Stimulated activated CD8-positive, alpha-beta memory T cell treated with anti-CD3 and anti-CD28 coated beads, Interleukin-2, amount 100 ng/mL, for 1 hour (primary cell): ENCODE measurements around the gene NFIA.

Experiments
- DNase-seq, 2 donors: peaks; one replicate each; pipeline ENCODE4 v3.0.0-alpha.2; 2020; ENCODE audit warnings: low read depth in 2 of 2

NFIA gene

DNA sequence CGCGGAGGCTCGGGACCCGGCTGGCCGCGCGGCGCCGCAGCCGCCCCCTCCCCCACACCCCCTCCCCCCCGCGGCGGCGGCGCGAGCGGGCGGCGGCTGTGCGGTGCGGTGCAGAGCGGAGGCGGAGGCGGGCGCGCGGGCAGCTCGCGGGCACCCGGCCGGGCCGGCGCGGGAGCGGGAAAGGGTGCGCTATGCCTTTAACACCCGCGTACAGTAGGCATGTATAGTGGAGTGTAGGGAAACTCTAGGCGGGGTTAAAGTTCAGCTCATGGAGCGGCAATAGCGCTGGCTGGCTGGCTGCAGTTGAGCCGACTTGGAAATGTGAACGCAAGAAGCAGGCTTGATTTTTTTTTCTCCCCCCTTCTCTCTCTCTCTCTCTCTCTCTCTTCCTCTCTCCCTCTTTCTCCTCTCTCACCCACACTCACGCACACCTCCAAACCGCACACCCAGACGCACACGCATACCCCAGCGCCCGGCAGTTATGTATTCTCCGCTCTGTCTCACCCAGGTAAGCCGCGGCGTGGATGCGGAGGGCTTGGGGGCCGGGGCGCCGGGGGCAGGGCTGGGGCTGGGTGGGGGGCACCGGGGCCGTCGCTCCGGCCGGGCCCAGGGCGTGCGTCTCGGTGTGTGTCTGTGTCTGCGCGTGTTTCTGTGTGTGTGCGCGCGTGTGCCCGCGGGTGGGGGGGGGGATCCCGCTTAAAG is at the start of gene NFIA:
TSS of gene NFIA (plus strand) at position 251 of the 702 bp plus-strand sequence.
- no peak for DNase-seq

DNA sequence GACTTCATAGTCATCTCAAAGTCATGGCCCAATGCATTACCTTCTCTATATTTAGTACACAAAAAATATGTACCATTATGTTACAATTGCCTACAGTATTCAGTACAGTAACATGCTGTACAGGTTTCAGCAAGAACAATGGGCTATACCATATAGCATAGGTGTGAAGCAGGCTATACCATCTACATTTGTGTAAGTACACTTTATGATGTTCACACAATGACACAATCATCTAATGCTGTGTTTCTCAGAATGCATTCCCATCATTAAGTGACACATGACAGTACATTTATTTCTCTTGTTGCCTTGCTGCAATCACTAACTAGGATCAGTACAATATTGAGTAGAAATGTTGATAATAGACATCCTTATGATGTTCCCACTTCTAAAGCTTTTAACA is 46.5 kb upstream of the NFIA start:
- no peak for DNase-seq

DNA sequence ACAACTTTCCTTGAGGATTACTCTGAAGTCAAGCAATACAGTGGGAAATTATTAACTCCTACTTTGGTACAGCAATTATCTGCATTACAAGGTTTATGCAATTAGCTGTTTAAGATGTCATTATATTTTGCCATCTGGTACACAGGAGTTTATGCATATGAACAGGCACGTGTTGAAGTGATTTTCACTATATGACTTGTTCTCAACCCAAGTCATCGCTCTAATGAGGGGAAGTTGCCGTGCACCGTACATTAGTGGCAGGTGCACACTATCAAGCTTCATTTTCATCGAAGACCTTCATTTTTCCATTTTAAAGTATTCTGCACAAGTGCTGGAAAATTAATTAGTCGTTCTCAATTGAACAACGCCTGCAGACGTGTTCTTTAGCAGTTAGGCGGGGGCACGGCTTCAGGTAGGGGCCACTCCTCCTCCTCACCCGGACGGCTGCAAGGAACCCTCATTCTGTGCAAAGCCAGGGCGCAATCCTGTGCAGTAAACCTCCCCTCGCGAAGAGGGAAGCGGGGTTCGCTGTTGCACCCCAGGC is 39.8 kb upstream of the NFIA start:
- no peak for DNase-seq

DNA sequence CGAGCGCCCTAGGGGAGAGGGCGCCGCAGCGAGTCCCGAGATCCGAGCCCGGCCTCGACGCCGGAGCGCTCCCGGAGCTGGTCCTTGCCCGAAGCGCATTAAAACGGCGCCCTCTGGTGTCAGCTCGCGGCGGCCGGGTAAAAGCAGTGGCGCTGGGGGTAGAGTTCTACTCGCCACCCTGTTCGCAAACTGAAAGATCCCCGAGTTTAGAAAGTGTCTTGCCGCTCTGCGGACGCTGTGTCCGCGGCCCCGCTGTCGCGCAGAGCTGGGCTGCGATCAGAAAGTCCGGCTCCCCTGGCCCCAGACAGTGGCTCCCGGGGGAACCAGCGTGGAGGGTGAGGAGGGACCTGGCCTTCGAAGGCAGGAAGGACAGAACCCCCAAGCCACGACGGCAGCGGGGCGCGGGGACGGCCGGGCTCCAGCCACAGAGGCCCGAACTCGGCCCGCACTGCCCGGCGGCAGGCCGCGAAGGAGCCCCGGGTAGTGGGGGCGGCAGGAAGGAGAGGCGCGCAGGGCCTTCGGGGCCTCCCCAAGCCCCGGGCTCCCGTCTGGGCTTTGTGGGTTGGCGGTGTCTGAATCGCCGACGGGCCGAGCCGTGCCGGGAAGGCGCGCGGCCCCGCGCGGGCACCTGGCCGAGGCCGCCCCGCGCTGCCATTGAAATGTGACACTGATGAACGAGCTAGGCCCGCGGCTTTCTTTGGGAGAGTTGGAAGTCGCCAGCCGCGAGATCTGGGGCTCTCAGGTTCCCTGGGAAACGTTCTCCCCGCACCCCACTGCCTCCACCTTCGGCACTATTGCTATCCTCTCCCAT is 39.1 kb upstream of the NFIA start:
- DNase-seq, result peak; percentile 66 to 67

DNA sequence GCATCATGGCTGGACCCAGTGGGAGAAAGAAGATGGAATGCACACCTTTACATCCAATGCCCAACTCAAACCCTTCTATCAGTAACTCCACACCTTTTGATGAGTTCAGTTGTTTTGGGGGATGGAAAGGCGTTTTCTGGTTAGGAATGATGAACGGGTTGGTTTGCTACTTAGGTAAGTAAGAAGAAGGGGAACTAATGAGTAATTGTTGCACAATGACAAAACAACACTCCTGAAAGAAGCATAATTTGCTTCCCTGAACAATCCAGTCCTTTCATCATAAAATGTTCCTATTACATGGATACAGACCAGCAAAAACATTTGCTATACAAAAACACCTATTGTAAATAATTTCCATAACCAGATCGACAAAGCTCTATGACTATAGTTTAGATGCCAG is 35.9 kb upstream of the NFIA start:
- DNase-seq, result no peak

DNA sequence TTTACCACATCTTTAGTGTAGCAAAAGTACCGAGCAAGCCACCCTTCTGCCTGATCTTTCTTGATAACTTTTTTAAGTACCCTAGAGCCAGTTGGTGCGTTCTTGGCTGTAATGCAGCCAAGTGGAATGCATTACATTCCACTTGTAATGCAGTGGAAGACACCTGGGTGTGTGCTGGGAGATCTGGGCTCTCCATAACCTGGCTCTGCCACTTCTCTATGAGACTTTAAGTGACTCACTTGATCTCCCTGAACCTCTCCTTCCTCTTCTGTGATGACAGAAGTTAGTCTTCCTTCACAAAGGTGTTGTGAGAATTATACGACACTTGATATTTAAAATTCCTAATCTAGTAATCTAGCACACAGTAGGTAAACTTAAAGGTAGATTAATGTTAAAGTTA is 35.3 kb upstream of the NFIA start:
- DNase-seq, result no peak

DNA sequence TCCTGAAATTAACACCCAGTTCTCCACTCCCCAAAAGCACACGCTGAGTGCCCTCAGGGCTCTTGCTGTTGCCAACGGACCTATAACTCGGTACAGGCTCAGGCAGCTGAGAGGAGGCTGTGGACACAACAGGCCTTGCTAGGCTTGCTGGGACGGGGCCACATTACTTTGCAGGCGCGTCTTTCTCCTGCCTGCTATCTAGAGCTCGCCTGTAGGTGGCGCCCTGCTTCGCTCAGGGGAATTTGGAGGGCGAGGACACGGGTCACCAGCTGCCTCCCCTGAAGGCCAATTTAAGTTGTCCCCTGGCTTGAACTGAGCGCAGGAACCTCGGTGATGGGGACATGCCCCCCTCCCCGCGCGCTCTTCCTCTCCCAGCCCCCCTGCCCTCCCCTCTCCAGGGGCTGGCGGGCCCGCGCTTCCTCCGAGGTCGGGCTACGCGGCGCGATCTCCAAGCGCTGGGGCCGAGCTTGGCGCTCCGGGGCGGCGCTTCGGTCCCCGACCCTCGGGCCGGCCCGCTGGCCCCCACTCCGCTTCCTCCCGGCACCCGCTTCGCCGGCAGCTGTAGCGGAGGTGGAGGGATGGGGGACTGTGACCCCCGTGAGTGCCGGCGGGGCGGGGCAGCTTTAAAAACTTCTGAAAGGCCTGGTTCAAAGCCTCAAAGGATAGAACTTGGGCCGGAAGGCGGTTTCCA is 32.4 kb upstream of the NFIA start:
- DNase-seq, result peak; percentile 83 to 84

DNA sequence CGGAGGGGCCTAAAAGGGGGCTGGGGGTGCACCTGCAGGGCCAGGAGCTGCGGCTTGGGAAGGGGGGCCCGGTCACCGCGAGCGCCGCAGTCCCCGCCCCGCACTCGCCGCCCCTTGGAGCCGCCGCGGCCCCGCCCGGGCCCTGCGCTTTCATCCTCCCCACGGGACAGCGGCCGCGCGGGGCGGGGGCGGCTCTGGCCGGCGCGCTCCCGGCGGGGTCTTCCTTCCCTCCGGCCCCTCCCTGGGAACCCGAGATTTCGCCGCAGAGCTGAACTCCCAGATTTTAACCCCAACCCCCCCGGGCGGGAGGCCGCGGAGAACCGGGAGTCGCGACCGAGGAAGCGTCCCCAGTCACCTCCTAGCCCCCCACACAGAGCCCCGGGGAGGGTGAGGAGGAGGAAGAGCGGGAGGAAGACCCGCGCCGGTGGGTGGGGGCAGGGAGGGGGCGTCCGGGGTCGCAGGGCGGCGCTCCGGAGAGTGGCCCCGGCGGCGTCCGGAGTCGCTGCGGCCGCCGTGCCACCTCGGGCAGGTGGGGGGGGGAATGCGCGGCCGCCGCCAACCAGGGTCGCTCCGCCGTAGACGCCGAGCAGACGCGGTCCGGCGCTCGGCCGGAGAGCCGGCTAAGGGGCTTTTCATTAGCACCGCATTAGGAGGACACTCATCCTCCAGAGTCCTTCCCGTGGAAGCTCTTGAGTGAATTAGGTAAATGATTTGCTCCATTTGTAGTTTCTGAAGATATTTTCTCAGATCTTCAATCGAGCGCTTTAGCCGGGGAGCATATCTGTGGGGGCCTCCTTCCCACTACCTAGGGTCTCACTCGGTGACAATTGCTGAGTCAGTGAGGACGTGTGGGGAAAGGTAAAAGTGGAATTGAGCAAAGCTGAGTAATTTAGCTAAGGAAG is 31.6 kb upstream of the NFIA start:
- DNase-seq, result no peak

DNA sequence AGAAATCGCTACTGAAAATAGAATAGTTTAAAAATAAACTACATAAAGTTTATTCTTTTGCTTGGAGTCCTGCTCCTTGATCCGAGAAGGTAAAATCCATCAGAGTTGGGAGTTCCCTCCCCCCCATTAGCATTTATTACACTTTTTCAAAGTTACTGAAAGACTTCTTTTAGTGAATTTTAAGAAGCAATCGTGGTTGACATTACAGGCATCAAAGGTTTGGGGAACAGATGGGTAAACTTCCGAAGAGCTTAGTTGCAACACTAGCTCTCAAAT is 31.0 kb upstream of the NFIA start:
- no peak for DNase-seq

DNA sequence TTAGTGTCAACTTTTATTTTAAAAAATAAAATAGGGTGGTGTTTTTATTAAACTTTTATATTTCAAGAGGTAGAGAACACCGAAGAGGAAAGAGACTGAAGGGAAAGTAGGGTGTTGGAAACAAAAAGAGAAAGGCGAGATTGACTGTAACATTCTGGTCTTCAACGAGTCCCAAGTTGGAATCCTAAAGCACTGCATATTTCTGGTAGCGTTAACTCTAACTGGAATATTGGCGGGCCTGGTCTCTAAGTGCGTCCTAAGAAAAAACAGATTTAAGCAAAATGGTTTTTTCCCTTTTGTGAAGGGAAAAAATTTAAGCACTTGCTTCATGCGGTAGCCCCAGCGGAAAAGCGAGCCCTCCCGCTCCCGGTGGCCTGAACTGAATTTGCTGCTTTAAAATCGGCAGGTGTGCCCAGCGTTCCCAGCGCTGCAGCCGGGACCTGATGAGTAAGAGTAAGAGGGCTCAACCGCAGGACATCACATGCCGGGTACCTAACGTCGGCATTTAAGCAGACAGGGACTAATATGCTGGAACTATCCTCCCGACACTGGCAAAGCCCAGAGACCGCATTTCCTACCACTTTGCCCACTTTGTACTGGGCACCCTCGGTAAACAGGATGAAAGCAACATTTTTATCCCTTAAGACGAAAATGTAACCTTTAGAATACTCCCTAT is 30.5 kb upstream of the NFIA start:
- DNase-seq, result no peak

DNA sequence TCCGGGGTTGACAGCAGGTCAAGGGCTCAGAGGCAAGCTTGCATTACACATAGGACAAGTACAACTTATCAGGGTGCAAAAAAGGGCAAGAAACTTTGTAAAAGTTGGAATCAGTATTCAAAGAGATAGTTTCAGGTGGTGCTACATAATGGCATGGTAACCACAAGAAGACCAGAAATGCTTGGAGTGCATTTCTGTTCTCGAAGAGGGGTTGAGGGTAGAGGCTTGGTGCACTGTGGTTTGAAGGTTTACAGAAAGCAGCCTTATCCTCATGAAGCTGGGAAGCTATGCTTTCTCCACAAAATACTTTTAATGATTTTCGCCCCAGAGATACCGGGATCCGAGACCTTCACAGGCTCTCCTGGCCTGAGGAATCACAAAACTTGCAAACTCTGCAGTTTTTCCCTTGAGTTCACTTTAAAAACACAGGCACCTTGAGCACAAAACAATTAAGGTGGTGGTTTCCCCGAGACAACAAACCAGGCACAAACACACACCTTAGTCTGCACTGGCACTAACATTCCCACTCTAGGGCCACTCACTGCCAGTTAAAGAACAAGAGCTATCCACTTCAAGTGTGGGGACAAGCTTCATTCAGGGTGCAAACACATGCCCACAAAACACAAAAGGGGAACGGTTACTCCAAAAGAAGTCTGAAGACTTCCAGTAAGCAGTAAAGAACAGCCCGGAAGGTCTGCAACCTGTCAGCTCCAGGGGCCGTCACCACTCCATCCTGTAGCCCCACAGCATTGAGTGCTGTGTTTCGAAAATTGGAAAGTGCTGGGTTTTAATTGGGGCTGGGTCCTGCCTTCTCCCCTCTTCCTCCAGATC is 29.8 kb upstream of the NFIA start:
- DNase-seq, result no peak

DNA sequence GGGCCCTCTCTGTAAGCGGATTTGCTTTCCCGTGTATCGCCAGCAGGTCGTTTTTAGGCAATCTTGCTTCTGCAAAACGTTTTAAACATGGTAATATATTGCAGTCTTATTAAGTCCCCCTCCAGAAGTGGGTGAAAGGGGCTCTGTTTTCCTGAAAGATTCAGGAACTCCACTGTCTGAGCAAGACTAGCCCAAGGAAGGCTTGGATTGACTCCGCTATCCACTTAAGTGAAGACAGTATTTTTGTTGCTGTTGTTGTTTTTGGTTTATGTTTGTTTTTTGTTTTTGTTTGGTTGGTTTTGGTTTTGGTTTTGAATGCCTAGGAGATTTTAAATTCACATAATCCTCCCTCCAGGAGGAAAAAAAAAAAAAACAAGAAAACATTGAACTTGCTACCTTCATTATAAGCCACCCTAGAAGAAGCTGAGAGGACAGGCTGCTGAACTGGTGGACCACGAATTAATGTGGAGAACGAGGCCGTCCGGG is 29.1 kb upstream of the NFIA start:
- DNase-seq, result no peak

DNA sequence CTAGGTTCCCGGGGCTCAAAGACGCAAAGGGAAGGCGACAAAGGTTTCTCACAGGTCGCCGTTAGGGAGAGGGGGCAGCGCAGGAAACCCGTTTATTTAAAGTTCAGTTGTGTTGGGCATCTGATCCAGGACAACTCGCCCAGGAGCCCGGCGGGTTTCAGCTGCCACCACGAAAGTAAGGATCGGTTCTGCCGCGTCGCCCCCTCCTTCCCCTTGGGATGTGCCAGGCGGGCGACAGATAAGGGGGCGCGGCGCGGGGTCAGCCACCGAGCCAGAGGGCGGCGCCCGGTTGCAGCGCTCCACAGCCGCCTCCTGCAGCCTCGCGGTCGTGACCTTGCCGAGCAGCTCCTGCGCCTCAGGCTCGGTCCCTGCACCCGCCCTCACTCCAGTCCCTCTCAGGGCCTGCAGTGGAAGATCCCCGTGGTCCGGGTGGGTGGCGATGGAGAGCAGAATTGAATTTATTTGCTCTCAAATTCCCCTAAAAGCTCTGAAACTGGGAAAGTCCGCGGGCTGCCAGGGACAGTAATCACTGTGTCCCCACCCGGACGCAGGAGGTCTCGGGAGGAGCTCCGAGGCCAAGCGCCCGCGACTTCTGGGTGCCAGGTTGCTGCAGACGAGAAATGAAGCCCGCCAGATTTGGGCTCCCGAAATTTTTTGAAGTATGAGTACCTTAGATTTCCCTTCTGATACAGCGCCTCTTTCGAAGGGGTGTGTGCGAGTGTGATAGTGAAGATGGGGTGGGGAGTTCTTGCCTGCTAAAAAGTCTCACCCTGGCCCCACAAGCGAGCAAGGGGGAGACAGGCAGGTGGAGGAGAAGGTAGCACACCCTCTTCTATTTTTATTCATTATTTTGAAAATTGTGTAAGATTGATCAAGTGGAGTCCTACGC is 28.4 kb upstream of the NFIA start:
- no peak for DNase-seq

DNA sequence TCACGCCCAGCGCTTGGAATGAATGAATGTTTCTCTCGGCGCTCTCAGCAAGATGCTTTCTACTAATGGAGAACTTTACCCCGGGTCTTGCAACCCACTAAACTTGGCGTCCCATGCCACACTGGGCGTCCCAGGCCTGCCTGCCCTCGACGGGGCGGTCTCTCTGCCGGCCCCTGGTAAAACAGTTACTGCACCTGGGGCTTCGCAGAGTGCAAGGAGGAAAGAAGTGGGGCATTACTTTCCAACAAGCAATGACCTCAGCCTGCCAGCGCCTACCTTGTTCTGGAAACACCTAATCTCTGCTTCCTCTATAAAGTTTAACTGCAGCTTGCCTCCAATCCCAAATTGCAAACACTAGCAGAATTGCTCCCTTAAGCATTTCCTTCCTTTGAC is 27.8 kb upstream of the NFIA start:
- no peak for DNase-seq

DNA sequence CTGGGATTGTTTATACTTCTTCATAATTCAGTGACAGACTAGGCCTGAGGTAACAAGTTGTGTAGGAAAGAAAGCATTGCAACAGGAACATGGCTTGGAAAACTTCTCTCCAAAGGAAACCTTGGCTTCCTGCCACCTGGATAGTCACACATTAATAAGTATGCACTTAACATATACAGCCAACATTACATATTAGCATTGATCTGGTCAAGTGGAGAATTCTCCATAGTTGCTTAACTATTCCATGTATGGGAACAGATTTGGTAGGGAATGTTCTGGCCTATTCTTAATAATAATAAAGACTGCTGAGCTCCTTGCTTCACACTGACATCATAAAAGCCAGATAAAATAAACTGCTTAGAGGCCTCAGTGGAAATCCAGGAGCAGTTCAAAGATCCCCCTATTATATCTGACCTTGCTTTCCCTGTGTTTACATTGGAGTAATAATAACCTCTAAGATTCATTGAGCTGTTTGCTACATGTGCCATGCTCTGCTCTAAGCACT is 27.2 kb upstream of the NFIA start:
- no peak for DNase-seq

DNA sequence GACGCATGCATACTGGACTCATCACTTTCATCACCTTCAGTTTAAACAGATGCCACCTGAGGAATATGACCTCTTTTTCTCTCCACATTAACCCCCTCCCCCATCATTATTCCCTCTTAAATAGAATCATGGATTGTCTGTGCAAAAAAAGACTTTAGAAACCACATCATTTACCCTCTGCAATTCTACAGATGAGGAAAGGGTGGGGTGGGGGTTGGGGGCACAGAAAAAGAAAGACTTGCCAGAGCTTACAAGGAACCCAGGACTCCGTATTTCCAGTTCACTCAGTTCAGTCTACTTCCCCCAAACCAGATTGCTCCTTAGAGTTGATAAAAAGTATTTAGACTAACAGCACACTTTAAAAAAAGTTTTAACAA is 26.2 kb upstream of the NFIA start:
- DNase-seq, result no peak

DNA sequence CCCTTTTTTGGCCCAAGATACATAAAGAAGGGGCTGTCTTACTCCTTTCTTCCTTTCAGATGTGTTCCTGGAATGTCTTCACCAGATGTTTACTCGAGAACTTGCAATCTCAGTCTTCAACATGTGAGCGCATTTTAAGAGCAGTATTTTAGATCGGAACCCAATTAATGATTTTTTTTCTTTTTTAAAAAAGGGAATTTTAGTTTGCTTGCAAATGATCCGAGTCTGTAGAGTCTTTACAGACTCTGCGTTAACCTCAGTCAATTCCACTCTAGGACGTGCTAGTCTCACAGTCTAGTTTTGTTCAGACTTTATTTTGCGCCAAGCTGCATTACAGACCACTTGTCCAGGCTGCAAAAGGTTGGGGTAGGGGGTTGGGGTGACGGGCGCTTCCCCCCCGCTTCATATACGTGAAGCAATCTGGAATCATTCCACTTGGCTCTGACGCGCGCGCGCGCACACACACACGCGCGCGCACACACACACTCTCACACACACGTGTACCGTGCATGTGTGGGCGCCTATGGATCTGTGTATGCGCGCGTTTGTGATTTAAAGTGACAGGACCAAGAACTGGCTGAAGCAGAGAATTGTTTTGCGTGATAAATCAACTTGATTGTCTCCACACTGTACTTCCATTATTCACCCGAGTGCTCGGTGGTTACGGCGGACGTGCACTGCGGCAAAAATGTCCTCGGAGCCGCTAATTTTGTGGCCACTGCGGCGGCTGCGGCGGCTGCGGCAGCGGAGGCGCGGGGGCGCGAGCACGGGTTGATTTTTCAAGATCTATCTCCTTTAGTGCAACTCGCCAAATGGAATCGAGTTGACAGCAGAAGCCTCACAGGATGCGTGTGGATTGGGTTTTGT is 25.6 kb upstream of the NFIA start:
- no peak for DNase-seq
